AG09309 (cell line): ENCODE results near the gene MPZL1.

ENCODE experiments used
- DNase-seq: peaks from one replicate; pipeline ENCODE4 v3.0.0-alpha.2; 2010; ENCODE audit warnings: low read depth
- H3K4me3 ChIP-seq: 2 replicates; pipeline ENCODE4 v1.5.1; 2011; ENCODE audit warnings: mild to moderate bottlenecking, low read depth, low read length, moderate library complexity; ENCODE audit not compliant: control insufficient read depth
- TF ChIP-seq, protein P1 (sequence below): IDR thresholded peaks from 2 replicates; pipeline ENCODE4 v1.5.1; 2011; ENCODE audit warnings: mild to moderate bottlenecking, low read depth, low read length, inconsistent platforms; ENCODE audit not compliant: insufficient read depth, control insufficient read depth; ENCODE audit errors: missing control alignments

MPZL1 gene

DNA sequence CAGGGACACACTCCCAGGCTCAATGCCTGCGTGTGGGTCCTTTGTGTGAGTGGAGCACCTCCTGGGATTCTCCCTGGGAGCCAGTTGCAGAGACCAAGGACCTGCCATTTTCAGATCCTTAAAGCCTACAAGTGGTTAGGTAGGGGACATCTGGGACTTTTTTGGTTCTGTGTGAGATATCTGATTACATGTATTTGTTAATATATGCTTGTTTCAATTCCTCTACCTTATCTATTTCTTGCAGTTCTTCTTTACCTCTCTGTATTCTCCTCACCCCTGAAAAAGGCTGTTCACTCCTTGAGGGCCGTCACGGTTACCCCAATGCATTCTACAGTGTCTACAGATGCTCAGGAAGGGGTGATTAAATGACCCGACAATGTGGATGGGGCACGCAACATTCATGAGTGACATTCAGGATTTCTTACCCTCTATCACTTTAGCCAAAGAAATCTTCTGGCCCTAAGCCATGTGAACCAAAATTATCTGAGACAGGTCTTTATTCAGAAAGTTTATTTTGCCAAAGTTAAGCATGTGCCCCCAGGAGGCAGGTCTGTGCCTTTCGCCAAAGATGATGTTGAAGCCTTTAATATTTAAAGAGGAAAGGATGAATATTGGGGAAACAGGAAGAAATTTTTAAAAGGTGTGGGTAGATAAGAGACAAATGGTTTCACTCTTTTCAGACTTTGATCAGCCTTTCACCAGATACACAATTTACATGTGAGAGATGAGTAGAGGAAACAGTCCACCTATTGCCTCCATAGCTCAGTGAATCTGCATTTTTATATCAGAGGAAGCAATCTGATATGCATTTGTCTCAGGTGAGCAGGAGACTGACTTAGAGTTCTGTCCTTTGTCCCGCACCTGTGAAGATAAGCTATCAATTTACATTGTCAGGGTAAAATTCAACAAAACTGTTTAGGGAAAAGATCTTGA is 44.6 kb upstream of the MPZL1 start:
- no peak for DNase-seq
- TF ChIP-seq, protein P1, sequence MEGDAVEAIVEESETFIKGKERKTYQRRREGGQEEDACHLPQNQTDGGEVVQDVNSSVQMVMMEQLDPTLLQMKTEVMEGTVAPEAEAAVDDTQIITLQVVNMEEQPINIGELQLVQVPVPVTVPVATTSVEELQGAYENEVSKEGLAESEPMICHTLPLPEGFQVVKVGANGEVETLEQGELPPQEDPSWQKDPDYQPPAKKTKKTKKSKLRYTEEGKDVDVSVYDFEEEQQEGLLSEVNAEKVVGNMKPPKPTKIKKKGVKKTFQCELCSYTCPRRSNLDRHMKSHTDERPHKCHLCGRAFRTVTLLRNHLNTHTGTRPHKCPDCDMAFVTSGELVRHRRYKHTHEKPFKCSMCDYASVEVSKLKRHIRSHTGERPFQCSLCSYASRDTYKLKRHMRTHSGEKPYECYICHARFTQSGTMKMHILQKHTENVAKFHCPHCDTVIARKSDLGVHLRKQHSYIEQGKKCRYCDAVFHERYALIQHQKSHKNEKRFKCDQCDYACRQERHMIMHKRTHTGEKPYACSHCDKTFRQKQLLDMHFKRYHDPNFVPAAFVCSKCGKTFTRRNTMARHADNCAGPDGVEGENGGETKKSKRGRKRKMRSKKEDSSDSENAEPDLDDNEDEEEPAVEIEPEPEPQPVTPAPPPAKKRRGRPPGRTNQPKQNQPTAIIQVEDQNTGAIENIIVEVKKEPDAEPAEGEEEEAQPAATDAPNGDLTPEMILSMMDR = no peak
- no peak overlapping the region for H3K4me3 ChIP-seq

DNA sequence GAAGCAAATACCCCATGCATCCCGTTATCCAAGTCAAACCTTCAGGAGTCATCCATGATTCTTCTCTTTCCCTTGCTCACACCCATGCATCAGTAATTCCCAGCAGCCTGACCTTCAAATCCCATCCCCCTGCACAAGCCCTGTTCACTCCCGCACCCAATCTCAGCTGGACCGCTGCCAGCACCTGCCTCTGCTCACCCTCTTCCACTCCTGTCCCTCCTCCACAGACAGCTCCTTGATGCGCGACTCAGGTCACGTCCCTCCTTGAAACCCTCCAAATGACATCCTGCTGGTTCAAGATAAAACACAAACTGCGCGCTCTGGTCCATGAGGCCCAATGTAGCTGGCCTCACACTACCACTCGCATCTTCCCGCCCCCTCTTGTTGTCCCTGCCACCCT is 43.4 kb upstream of the MPZL1 start:
- DNase-seq = no peak
- TF ChIP-seq, protein P1 = no peak
- H3K4me3 ChIP-seq = no peak overlapping the region

DNA sequence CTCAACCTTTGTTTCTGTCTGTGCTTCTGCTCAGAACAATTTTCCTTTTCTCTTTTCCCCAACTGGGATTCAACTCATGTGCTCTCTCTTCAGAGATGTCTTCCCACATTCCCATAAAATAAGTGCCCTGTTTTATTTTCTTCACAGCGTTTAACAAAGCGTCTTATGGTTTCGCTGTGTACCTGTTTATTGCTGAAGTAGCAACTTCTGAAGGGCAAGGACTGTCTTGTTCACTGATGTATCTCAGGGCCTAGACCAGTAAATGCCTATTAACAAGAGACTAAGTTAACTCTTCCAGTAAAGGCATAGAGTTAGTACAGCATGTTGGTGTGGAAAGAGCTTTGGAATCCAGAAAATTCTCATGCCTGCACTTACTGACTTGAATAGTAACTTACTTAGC is 42.9 kb upstream of the MPZL1 start:
- no peak overlapping the region for H3K4me3 ChIP-seq
- TF ChIP-seq, protein P1 = no peak
- no peak for DNase-seq

DNA sequence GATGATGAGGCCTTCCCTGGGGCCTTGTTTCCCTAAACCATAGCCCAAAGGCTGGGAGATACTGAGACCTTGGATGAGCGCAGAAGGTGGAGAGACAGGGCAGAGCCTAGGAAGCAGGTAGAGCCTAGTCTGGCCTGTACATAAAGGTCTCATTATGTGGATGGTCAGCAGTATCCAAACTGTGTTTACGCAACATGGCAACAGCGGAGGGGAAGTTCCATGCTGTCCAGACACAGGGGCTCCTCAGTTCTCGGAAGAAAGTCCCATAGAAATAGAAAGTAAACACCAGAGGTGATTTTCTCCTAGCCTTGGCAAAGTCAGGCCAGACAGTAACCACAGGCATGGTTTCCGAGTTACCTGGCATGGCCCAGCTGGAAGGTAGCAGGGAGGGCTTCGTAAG is 42.1 kb upstream of the MPZL1 start:
- H3K4me3 ChIP-seq = no peak overlapping the region
- TF ChIP-seq, protein P1 = no peak
- no peak for DNase-seq

DNA sequence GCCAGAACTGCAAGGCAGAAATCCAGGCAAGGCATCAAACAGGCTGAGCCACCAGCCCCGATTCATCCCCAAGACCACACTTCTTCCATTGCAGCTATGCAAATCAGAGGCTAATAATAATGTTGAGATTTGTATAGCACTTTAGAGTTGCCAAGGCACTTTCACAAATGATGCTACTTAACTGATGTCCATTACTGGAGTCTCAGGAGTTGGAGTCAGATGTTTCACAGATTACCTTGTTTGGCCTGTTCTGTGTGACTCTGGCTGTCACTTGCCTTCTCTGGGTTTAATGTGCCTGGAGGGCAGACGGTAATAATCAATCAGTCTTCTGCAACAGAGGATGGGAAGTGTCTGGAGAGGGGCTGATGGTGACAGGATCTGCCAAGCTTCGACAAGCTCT is 40.8 kb upstream of the MPZL1 start:
- TF ChIP-seq, protein P1 = no peak
- DNase-seq = no peak

DNA sequence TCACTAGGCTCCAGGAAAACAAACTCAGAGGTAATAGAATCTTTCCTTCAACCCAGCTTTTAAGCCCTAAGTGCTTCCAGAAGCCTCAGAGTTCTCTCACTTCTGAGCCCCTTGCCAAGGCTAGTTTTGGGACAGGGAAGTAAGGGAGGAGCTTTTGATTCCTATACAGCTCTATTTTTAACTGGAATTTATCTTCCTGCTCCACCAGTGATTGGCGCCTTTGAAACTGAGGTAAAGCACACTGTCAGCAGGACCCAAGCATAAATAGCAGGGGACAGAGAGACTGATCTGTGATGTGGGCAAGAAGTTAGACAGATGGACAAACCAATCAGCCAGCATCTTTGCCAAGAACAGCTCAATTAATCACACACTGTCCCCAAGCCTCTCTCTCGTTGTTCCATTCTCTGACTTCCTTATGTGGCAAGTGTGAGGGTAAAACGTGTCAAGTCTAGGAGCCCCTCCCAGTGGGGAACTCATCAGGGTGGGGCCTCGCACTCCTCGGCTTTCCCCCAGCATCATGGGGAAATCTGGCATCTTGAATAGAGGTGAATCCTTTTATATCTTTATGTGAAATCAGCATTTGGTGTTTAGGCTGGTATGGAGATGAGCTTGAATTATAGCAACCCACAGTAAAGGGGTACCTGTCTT is 40.2 kb upstream of the MPZL1 start:
- DNase-seq = no peak
- no peak overlapping the region for H3K4me3 ChIP-seq
- TF ChIP-seq, protein P1 = no peak

More for the DNA sequence above, 40.8 kb upstream of the MPZL1 start:
- no peak overlapping the region for H3K4me3 ChIP-seq
